HepG2 (cell line): Measurements from ENCODE around the gene H6PD. TPM values are rescaled to one million over a fixed set of nuclear protein-coding genes. Genes with fewer than 3 reads are reported as not detected.

ENCODE experiments used
- ATAC-seq: fragments of 200-7000 bp; cut with Tn5 transposase; 3 replicates; pipeline ENCODE4 v1.9.1; 2020; ENCODE audit warnings: mild to moderate bottlenecking, moderate library complexity
- BruUV-seq: library from RNA; stranded (reverse); fragments of 400-500 nt; replicated peaks from 2 replicates; lab custom pipeline; 2021; lab: Mats Ljungman, UMichigan
- CTCF ChIA-PET: fragments of 300-600 bp; formaldehyde crosslinking; extraction: SDS; loops from one replicate; lab custom pipeline; 2021; ENCODE audit warnings: low total read pairs, inconsistent platforms, low intra/inter-chr PET ratio; lab: Yijun Ruan, JAX
- POLR2A ChIA-PET: fragments of 350-600 bp; sonication (Branson Sonifier 250); formaldehyde crosslinking; loops from one replicate; lab custom pipeline; 2020; ENCODE audit warnings: antibody characterized with exemption, inconsistent platforms; lab: Yijun Ruan, JAX
- DNase-seq: peaks from one replicate; pipeline ENCODE4 v3.0.0-alpha.2; 2015; ENCODE audit warnings: low spot score
- FAIRE-seq: peaks from 3 replicates; lab custom pipeline; 2011; peaks lifted over from hg19 to GRCh38; lab: Jason Lieb, UNC
- H2AFZ ChIP-seq: one replicate; pipeline ENCODE4 v1.6.1; 2011; ENCODE audit warnings: low read length, inconsistent platforms
- H3K27ac ChIP-seq: fragments of 300-600 bp; 3 replicates; pipeline ENCODE4 v1.8.0; 2011; ENCODE audit warnings: mixed run types, mild to moderate bottlenecking, mixed read lengths, low read length, inconsistent platforms; ENCODE audit not compliant: insufficient read depth; ENCODE audit errors: extremely low read length
- H3K27me3 ChIP-seq, 2 experiments: fragments of 200-600 bp in 1 of 2; 2 replicates in 1 of 2; 3 replicates in 1 of 2; pipeline versions ENCODE4 v1.6.0 to v1.8.0; 2011; ENCODE audit warnings: low read length in 2 of 2, mild to moderate bottlenecking in 2 of 2, moderate library complexity in 2 of 2, inconsistent platforms in 1 of 2; ENCODE audit not compliant: insufficient read depth in 2 of 2, control insufficient read depth in 1 of 2
- H3K36me3 ChIP-seq, 2 experiments: fragments of 200-600 bp in 1 of 2; replicated peaks in 1 of 2; 2 replicates in 1 of 2; 3 replicates in 1 of 2; pipeline versions ENCODE4 v1.5.1 to v1.8.0; 2011; ENCODE audit warnings: low read length in 2 of 2, inconsistent platforms in 1 of 2; ENCODE audit not compliant: insufficient read depth in 2 of 2, control insufficient read depth in 1 of 2
- H3K4me1 ChIP-seq: 2 replicates; pipeline ENCODE4 v1.5.1; 2012; ENCODE audit warnings: low read length, inconsistent platforms; ENCODE audit not compliant: insufficient read depth
- H3K4me2 ChIP-seq: 2 replicates; pipeline ENCODE4 v1.6.0; 2011; ENCODE audit warnings: low read depth, low read length, inconsistent platforms
- H3K4me3 ChIP-seq, 3 experiments: fragments of 200-600 bp in 1 of 3; sonication (generic), shearing (Covaris generic) in 1 of 3; replicated peaks in 1 of 3; 2 replicates each; pipeline ENCODE4 v1.5.1; 2011 to 2016; ENCODE audit warnings: low read length in 3 of 3, inconsistent platforms in 2 of 3, low read depth in 2 of 3, mild to moderate bottlenecking in 2 of 3, control low read depth in 1 of 3, mixed read lengths in 1 of 3; ENCODE audit not compliant: insufficient read depth in 1 of 3
- H3K79me2 ChIP-seq: one replicate; pipeline ENCODE4 v1.6.1; 2011; ENCODE audit warnings: low read length, inconsistent platforms; ENCODE audit not compliant: insufficient read depth
- H3K9ac ChIP-seq: 2 replicates; pipeline ENCODE4 v1.6.0; 2011; ENCODE audit warnings: mild to moderate bottlenecking, low read depth, low read length, inconsistent platforms; ENCODE audit not compliant: insufficient read depth
- H3K9me3 ChIP-seq: 2 replicates; pipeline ENCODE4 v1.5.1; 2012; ENCODE audit warnings: mild to moderate bottlenecking, low read length
- H4K20me1 ChIP-seq: 2 replicates; pipeline ENCODE4 v1.6.0; 2011; ENCODE audit warnings: inconsistent platforms, mild to moderate bottlenecking, low read length, moderate library complexity; ENCODE audit not compliant: insufficient read depth
- ARNTL ChIP-seq: sonication (generic); formaldehyde crosslinking; IDR thresholded peaks from 2 replicates; pipeline ENCODE4 v1.4.0; 2020; ENCODE audit warnings: mild to moderate bottlenecking, missing genetic modification reagents
- CEBPB ChIP-seq: IDR thresholded peaks from 2 replicates; pipeline ENCODE4 v1.6.1; 2011; ENCODE audit warnings: low read depth, low read length, improper control_type of control experiment, borderline replicate concordance
- HOXA5 ChIP-seq: sonication (generic); formaldehyde crosslinking; IDR thresholded peaks from 2 replicates; pipeline ENCODE4 v1.4.0; 2020; ENCODE audit warnings: missing genetic modification reagents
- IRF1 ChIP-seq: sonication (generic); formaldehyde crosslinking; IDR thresholded peaks from 2 replicates; pipeline ENCODE4 v1.4.0; 2020; ENCODE audit warnings: low read depth, mild to moderate bottlenecking, missing genetic modification reagents
- NR2F6 ChIP-seq, 2 experiments: IDR thresholded peaks; 2 replicates each; pipeline ENCODE4 v1.6.1; 2016; ENCODE audit warnings: antibody characterized with exemption in 1 of 2, mild to moderate bottlenecking in 1 of 2
- SATB2 ChIP-seq: sonication (generic); formaldehyde crosslinking; IDR thresholded peaks from 2 replicates; pipeline ENCODE4 v1.5.0; 2020; ENCODE audit warnings: missing genetic modification reagents
- SP2 ChIP-seq: sonication (generic); formaldehyde crosslinking; IDR thresholded peaks from 2 replicates; pipeline ENCODE4 v1.5.1; 2020; ENCODE audit warnings: mild to moderate bottlenecking, missing genetic modification reagents
- SRSF1 ChIP-seq: fragments of 200-400 bp; formaldehyde crosslinking; optimal IDR thresholded peaks from 2 replicates; pipeline ENCODE3; 2017; ENCODE audit warnings: mild to moderate bottlenecking, low read depth, low read length, moderate library complexity
- YEATS2 ChIP-seq: sonication (generic); formaldehyde crosslinking; IDR thresholded peaks from 2 replicates; pipeline ENCODE4 v1.4.0; 2020; ENCODE audit warnings: missing genetic modification reagents, borderline replicate concordance
- ZFP36L1 ChIP-seq: sonication (generic); formaldehyde crosslinking; IDR thresholded peaks from 2 replicates; pipeline ENCODE4 v1.8.0; 2022; ENCODE audit warnings: mild to moderate bottlenecking, missing genetic modification reagents, moderate library complexity
- ZMAT3 ChIP-seq: sonication (generic); formaldehyde crosslinking; conservative IDR thresholded peaks from 2 replicates; pipeline ENCODE4 v1.7.0; 2021; ENCODE audit warnings: missing genetic modification reagents
- ZNF17 ChIP-seq: sonication (generic); formaldehyde crosslinking; IDR thresholded peaks from 2 replicates; pipeline ENCODE4 v1.5.0; 2020; ENCODE audit warnings: mild to moderate bottlenecking, missing genetic modification reagents
- ZNF275 ChIP-seq: sonication (generic); formaldehyde crosslinking; IDR thresholded peaks from 2 replicates; pipeline ENCODE4 v1.8.0; 2022; ENCODE audit warnings: missing genetic modification reagents, mild to moderate bottlenecking, inconsistent platforms, borderline replicate concordance
- ZNF350 ChIP-seq: sonication (generic); formaldehyde crosslinking; IDR thresholded peaks from 2 replicates; pipeline ENCODE4 v1.4.0; 2020; ENCODE audit warnings: mild to moderate bottlenecking, low read depth, missing genetic modification reagents, borderline replicate concordance
- ZNF530 ChIP-seq: sonication (generic); formaldehyde crosslinking; IDR thresholded peaks from 2 replicates; pipeline ENCODE4 v1.5.0; 2020; ENCODE audit warnings: low read depth, mild to moderate bottlenecking, missing genetic modification reagents
- ZNF691 ChIP-seq: sonication (generic); formaldehyde crosslinking; IDR thresholded peaks from 2 replicates; pipeline ENCODE4 v1.4.0; 2020; ENCODE audit warnings: missing genetic modification reagents, low read depth, mild to moderate bottlenecking, borderline replicate concordance
- WGBS: methylation state at CpG from one replicate; pipeline ENCODE4 v1.1.6; 2017; ENCODE audit warnings: low lambda C conversion rate; 5-methylcytosine and 5-hydroxymethylcytosine counted together
- in situ Hi-C: cut with HindIII; loops from 2 replicates; pipeline ENCODE4 v1.10.0; 2017; ENCODE audit warnings: low pct_unique_long_range_greater_than_20kb; ENCODE audit not compliant: extremely low pct_ligation_motif_present
- intact Hi-C: fragments of 100-400 bp; cut with micrococcal nuclease; formaldehyde crosslinking; loops from one replicate; pipeline ENCODE4 v1.10.0; 2022; ENCODE audit not compliant: unreplicated experiment
- polyA plus RNA-seq, 8 experiments: library from polyadenylated mRNA; depleted of rRNA in 3 of 8; stranded (reverse) in 7 of 8; unstranded in 1 of 8; fragments of >200 nt; fragmentation: Illumina TruSeq in 4 of 8; extraction: Trizol in 4 of 8; gene quantifications; 2 replicates each; pipeline versions ENCODE4 v1.2.1 to v1.2.3, GENCODE V29; 2011 to 2016; ENCODE audit warnings: low read depth in 4 of 8, missing spikeins in 1 of 8, mixed read lengths in 1 of 8; ENCODE audit not compliant: insufficient read depth in 1 of 8
- total RNA-seq, 5 experiments: library from RNA; depleted of rRNA; stranded (reverse); fragments of >200 nt; fragmentation: Illumina TruSeq; extraction: Trizol; gene quantifications; 2 replicates each; pipeline ENCODE4 v1.2.3, GENCODE V29; 2016; ENCODE audit warnings: low read depth in 1 of 5

The H6PD gene
- total and polyA plus RNA-seq, 2 of the 13 experiments (the other 11 are each of a cell fraction or from before 2014, with no cell fraction given) = 9.3 to 14.1 TPM

DNA sequence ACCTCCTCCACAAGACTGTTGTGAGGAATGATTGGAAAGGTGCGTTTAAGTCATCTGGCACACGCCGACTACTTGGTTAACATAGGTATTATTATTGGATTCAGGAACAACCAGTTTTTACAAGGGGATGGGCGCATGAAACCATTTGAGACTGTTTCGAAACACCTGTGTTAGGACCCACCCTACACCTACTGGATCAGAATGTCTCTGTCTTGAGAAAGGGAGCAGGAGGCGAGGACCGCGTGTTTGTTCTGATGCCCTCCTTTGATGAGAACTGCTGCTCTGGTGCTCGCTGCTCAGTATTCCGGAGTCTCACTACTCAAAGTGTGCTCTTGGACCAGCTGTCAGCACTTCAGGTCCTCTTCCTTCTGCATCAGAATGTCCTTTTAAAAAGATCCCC, 7.3 kb downstream of the H6PD start:
- no TSS peak for BruUV-seq
- in situ Hi-C loops = no loop called here
- intact Hi-C loops = no loop called here
- H3K4me2 ChIP-seq = peak overlapping the region; percentile 49
- peaks cover 84% of the 10 kb centered on the region for H3K4me1 ChIP-seq
- no peaks in the 10 kb centered on the region for H3K27me3 ChIP-seq
- CTCF ChIA-PET = no interaction called here
- no peaks in the 10 kb centered on the region for H3K79me2 ChIP-seq
- FAIRE-seq (no peak), DNase-seq (no peak), ATAC-seq (no peak)
- no peak overlapping the region for H3K9ac ChIP-seq
- 83% methylated on average over 10 of the region's 10 CpGs for WGBS
- H2AFZ ChIP-seq = no peak overlapping the region
- H3K36me3 ChIP-seq = no peaks in the 10 kb centered on the region
- H3K9me3 ChIP-seq = no peaks in the 10 kb centered on the region
- H3K4me3 ChIP-seq = no peak overlapping the region
- no peaks in the 10 kb centered on the region for H4K20me1 ChIP-seq
- TF ChIP-seq YEATS2 = no peak
- TF ChIP-seq SATB2 = no peak
- TF ChIP-seq CEBPB = 0 out of 2 replicates have a peak, but pooled peaks have one; percentile 7
- no peak for TF ChIP-seq ZNF691
- peak overlapping the region; percentile 48 for H3K27ac ChIP-seq
- POLR2A ChIA-PET = interaction anchor here (0.9 to 11.8 kb wide), 4 partner anchors 8 to 113 kb away, joined by 3 to 303 read pairs (median 18); partner anchors contain the start of genes GPR157 and H6PD

DNA sequence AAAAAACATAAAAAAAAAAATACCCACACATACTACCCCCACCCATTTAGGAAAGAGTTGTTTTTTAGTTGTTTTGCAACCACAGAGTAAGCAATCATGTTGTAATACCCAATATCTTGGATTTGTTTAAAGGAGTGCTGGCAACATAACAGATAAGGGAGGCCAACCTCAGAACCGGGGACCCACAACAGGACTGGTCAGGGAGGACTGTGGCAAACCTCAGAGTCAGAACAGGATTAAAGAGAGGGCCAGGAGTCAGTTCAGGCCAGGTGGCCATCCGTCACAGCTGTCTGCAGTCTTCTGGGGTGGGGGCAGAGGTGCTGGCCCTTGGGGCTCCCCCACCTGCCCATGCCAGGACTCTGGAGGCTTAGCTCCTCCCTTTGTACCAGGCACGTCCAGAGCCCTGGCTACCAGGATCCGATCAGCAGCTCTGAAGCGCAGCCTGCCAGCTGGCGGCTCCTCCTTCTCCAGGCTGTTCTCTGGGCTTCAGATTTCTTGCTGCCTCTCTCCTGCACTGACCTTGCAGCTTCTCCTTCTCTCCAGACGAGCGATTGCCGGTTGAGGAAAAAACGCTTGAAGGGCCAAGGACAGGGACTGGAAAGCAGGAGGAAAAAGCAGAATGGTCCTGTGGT, 7.9 kb downstream of the H6PD start:
- peak; percentile 56 for ATAC-seq
- ChIA-PET POLR2A (interaction anchor here (0.5 to 2.2 kb wide), 6 partner anchors 8 to 960 kb away, joined by 3 to 32 read pairs (median 4); partner anchors contain the start of genes GPR157 and H6PD), CTCF (no interaction called here)
- no peaks in the 10 kb centered on the region for H3K27me3 ChIP-seq
- WGBS = 60% methylated on average over 8 of the region's 10 CpGs
- no TSS peak for BruUV-seq
- H3K4me2 ChIP-seq = peak overlapping the region; percentile 49
- peak overlapping the region; percentile 48 for H3K27ac ChIP-seq
- H3K4me3 ChIP-seq = peak overlapping the region in 1 of 3 experiments; percentile 14; a peak in 1 of 6 replicates
- H4K20me1 ChIP-seq = no peaks in the 10 kb centered on the region
- FAIRE-seq = peak; percentile 54
- DNase-seq = peak; percentile 54
- in situ Hi-C loops (no loop called here), intact Hi-C loops (no loop called here)
- peaks cover 79% of the 10 kb centered on the region for H3K4me1 ChIP-seq
- no peaks in the 10 kb centered on the region for H3K79me2 ChIP-seq
- no peak overlapping the region for H2AFZ ChIP-seq
- no peaks in the 10 kb centered on the region for H3K36me3 ChIP-seq
- peak overlapping the region; percentile 37; the same call in 1 of the 2 replicates for H3K9ac ChIP-seq
- H3K9me3 ChIP-seq = no peaks in the 10 kb centered on the region
- TF ChIP-seq ZNF350 (CRISPR knock-in tag) (no peak), ARNTL (CRISPR knock-in tag) (no peak), ZNF530 (CRISPR knock-in tag) (no peak), SRSF1 (no peak), IRF1 (CRISPR knock-in tag) (no peak), ZNF17 (CRISPR knock-in tag) (no peak), ZMAT3 (CRISPR knock-in tag) (no peak), HOXA5 (CRISPR knock-in tag) (peak; percentile 88), NR2F6 (IDR thresholded peaks at IDR 0.05) (no peak), NR2F6 (CRISPR knock-in tag; IDR thresholded peaks at IDR 0.05) (no peak), ZFP36L1 (CRISPR knock-in tag) (no peak), SP2 (no peak), ZNF275 (CRISPR knock-in tag) (no peak)
